Spleen (tissue), 11 donors: ENCODE data around the gene CDRT15. TPM values are rescaled to one million over a fixed set of nuclear protein-coding genes. Genes with fewer than 3 reads are reported as not detected.

Experiments
- DNase-seq: peaks from one replicate; pipeline ENCODE4 v3.0.0-alpha.2; 2020
- H3K27ac ChIP-seq, 8 donors: fragments of 200-600 bp; sonication (generic) in 7 of 8; 1 replicate in 4 of 8; 2 replicates in 4 of 8; pipeline versions ENCODE4 v1.5.0 to v1.8.0; 2016 to 2021; ENCODE audit warnings: inconsistent platforms in 4 of 8, mild to moderate bottlenecking in 4 of 8, moderate library complexity in 1 of 8
- H3K27me3 ChIP-seq, 7 donors: fragments of 200-600 bp; sonication (generic) in 6 of 7; replicated peaks in 1 of 7; 1 replicate in 4 of 7; 2 replicates in 3 of 7; pipeline versions ENCODE4 v1.5.0 to v1.8.0; 2016 to 2021; ENCODE audit warnings: inconsistent platforms in 3 of 7, mild to moderate bottlenecking in 1 of 7
- H3K36me3 ChIP-seq, 6 donors: fragments of 200-600 bp; sonication (generic) in 5 of 6; 1 replicate in 4 of 6; 2 replicates in 2 of 6; pipeline versions ENCODE4 v1.5.0 to v1.8.0; 2016 to 2021; ENCODE audit warnings: inconsistent platforms in 2 of 6
- H3K4me1 ChIP-seq, 6 donors: fragments of 200-600 bp; sonication (generic) in 5 of 6; 1 replicate in 3 of 6; 2 replicates in 3 of 6; pipeline versions ENCODE4 v1.5.0 to v1.8.0; 2016 to 2021; ENCODE audit warnings: inconsistent platforms in 3 of 6
- H3K4me3 ChIP-seq, 8 donors: fragments of 200-600 bp; sonication (generic) in 7 of 8; 1 replicate in 4 of 8; 2 replicates in 4 of 8; pipeline versions ENCODE4 v1.5.0 to v1.8.0; 2016 to 2021; ENCODE audit warnings: inconsistent platforms in 4 of 8, mild to moderate bottlenecking in 4 of 8, moderate library complexity in 2 of 8
- H3K9me3 ChIP-seq, 8 donors: fragments of 200-600 bp; sonication (generic) in 7 of 8; 1 replicate in 4 of 8; 2 replicates in 4 of 8; pipeline versions ENCODE4 v1.5.0 to v1.8.0; 2016 to 2021; ENCODE audit warnings: inconsistent platforms in 4 of 8
- CTCF ChIP-seq, 11 experiments: fragments of 200-600 bp in 7 of 11; fragments of 450-650 bp in 4 of 11; sonication (generic) in 4 of 11; IDR thresholded peaks in 8 of 11; conservative IDR thresholded peaks in 3 of 11; 1 replicate in 7 of 11; 2 replicates in 4 of 11; pipeline versions ENCODE4 v1.4.0 to v1.8.0; 2016 to 2021; ENCODE audit warnings: antibody characterized with exemption in 11 of 11, inconsistent platforms in 4 of 11, mild to moderate bottlenecking in 1 of 11
- POLR2A ChIP-seq, 3 donors: fragments of 450-650 bp; IDR thresholded peaks; one replicate each; pipeline ENCODE4 v1.5.1; 2017; ENCODE audit warnings: antibody characterized with exemption in 3 of 3, mild to moderate bottlenecking in 1 of 3
- POLR2AphosphoS5 ChIP-seq, 3 donors: sonication (generic); formaldehyde crosslinking; IDR thresholded peaks; one replicate each; pipeline ENCODE4 v1.5.1; 2017; ENCODE audit warnings: antibody characterized with exemption in 3 of 3
- whole genome bisulfite sequencing, 5 donors: extraction: QIAGEN DNeasy Blood & Tissue Kit in 3 of 5; methylation state at CpG; one replicate each; pipeline versions ENCODE4 v1.1.5 to v1.1.7; 2013 to 2018; 5-methylcytosine and 5-hydroxymethylcytosine counted together
- intact Hi-C: fragments of 100-400 bp; cut with DNase I; formaldehyde crosslinking; loops from one replicate; pipeline ENCODE4 v1.15.0; 2023; ENCODE audit warnings: low total_unique reads
- polyA plus RNA-seq, 3 donors: library from polyadenylated mRNA; stranded (reverse); fragments of 200-250 nt; gene quantifications; one replicate each; pipeline ENCODE4 v1.2.1, GENCODE V29; 2013
- total RNA-seq, 7 donors: library from RNA; depleted of rRNA in 3 of 7; stranded (reverse); fragments of >200 nt in 3 of 7; fragmentation: NEBNext Ultra II Directional in 4 of 7; extraction: Animal tissue kit (Norgen Biotek cat#: 25700) in 4 of 7; gene quantifications; one replicate each; pipeline versions ENCODE4 v1.1.0 to v1.2.1, GENCODE V29; 2016 to 2021
- donor health status: healthy with polysubstance abuse.
- donor health status: DM: no; HTN: no; CAD: no; lungs with moderate emphysema.
- donor health status: DM: no; HTN: no; CAD: no.
- donor health status: Bipolar disorder and iron deficiency.
- donor health status: healthy.
- donor health status: DM: no; HTN: no; CAD: no.
- donor health status: DM: yes; HTN: yes; CAD: no.

The CDRT15 gene
- total and polyA plus RNA-seq, 10 donors: not detected

GRCh38 chr17:14201988-14202380 lies 34.7 kb downstream of the CDRT15 start:
- Histone ChIP-seq H3K4me1 (peaks cover 8 to 92% (median 37%) of the 10 kb centered on the region in 6 donors), H3K27me3 (no peaks in the 10 kb centered on the region), H3K36me3 (peaks cover 0 to 59% (median 11%) of the 10 kb centered on the region in 6 donors), H3K4me3 (no peak overlapping the region), H3K9me3 (no peaks in the 10 kb centered on the region), H3K27ac (peak overlapping the region; percentile 27 to 79 (median 66))
- 78 to 97% (median 92%) methylated on average over 4 of the region's 4 CpGs for WGBS, 5 donors
- TF ChIP-seq POLR2A (IDR thresholded peaks at IDR 0.05) (no peak), CTCF (IDR thresholded peaks at IDR 0.05 in 8 of 11, conservative IDR thresholded peaks at IDR 0.05 in 3 of 11) (no peak), POLR2AphosphoS5 (IDR thresholded peaks at IDR 0.05) (no peak)
- intact Hi-C loops: no loop called here
- DNase-seq: no peak

GRCh38 chr17:14201021-14201987 lies 35.4 kb downstream of the CDRT15 start:
- intact Hi-C loops: no loop called here
- TF ChIP-seq CTCF (IDR thresholded peaks at IDR 0.05 in 8 of 11, conservative IDR thresholded peaks at IDR 0.05 in 3 of 11): no peak
- TF ChIP-seq POLR2A (IDR thresholded peaks at IDR 0.05): no peak
- TF ChIP-seq POLR2AphosphoS5 (IDR thresholded peaks at IDR 0.05): no peak
- H3K9me3 ChIP-seq: no peaks in the 10 kb centered on the region

GRCh38 chr17:14200354-14200753 lies 36.3 kb downstream of the CDRT15 start:
- 88 to 93% (median 89%) methylated on average over 4 of the region's 4 CpGs for WGBS, 5 donors
- Histone ChIP-seq H3K9me3 (no peaks in the 10 kb centered on the region), H3K27ac (peak overlapping the region in 5 of 8 donors; percentile 18 to 79 (median 66)), H3K4me1 (peaks cover 9 to 98% (median 50%) of the 10 kb centered on the region in 6 donors), H3K27me3 (no peaks in the 10 kb centered on the region), H3K4me3 (no peak overlapping the region), H3K36me3 (peaks cover 0 to 58% (median 0%) of the 10 kb centered on the region in 6 donors)
- no peak for TF ChIP-seq POLR2AphosphoS5 (IDR thresholded peaks at IDR 0.05)
- TF ChIP-seq CTCF (IDR thresholded peaks at IDR 0.05 in 8 of 11, conservative IDR thresholded peaks at IDR 0.05 in 3 of 11): no peak
- no peak for TF ChIP-seq POLR2A (IDR thresholded peaks at IDR 0.05)
- no peak for DNase-seq
- intact Hi-C loops: no loop called here

More at GRCh38 chr17:14201021-14201987, 35.4 kb downstream of the CDRT15 start:
- H3K27me3 ChIP-seq: no peaks in the 10 kb centered on the region
- H3K4me1 ChIP-seq: peaks cover 9 to 96% (median 43%) of the 10 kb centered on the region in 6 donors
- H3K27ac ChIP-seq: peak overlapping the region; percentile 24 to 79 (median 66)
- peaks cover 0 to 59% (median 4%) of the 10 kb centered on the region in 6 donors for H3K36me3 ChIP-seq
- peak; percentile 81 for DNase-seq
- no peak overlapping the region for H3K4me3 ChIP-seq
- 36 to 53% (median 52%) methylated on average over 10 of the region's 10 CpGs for WGBS, 5 donors

DNA sequence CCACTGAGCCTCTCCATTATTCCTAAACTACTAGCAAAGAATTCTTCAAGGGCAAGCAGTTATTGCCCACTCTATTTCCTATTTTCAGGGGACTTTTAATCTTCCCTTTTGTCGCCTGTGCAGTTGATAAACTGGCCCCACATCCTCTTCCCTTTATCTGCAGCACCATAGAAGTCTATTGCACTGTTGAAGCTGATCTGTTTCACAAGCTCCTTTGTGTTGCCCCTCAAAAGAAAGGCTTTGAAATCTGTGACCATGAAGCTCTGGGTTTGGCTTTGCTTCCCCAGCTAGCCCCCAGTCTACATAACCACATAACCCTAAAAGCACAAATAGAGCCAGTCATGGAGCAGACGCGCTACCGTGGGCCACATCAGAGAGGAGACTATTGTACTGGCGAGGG lies 37.1 kb downstream of the CDRT15 start:
- intact Hi-C loops: no loop called here
- DNase-seq: no peak
- Histone ChIP-seq H3K4me1 (peaks cover 9 to 98% (median 50%) of the 10 kb centered on the region in 6 donors), H3K9me3 (no peaks in the 10 kb centered on the region), H3K27ac (peak overlapping the region in 3 of 8 donors; percentile 18 to 79 (median 69)), H3K36me3 (peaks cover 0 to 61% (median 0%) of the 10 kb centered on the region in 6 donors), H3K27me3 (no peaks in the 10 kb centered on the region), H3K4me3 (no peak overlapping the region)
- WGBS, 5 donors: 66 to 85% (median 79%) methylated on average over 5 of the region's 5 CpGs
- no peak for TF ChIP-seq POLR2AphosphoS5 (IDR thresholded peaks at IDR 0.05)
- no peak for TF ChIP-seq POLR2A (IDR thresholded peaks at IDR 0.05)
- no peak for TF ChIP-seq CTCF (IDR thresholded peaks at IDR 0.05 in 8 of 11, conservative IDR thresholded peaks at IDR 0.05 in 3 of 11)
